SH-SY5Y (cell line): Measurements from ENCODE around the gene OVAAL.

ENCODE experiments used
- GATA2 ChIP-seq: IDR thresholded peaks from 2 replicates; pipeline ENCODE4 v1.6.1; 2011; ENCODE audit warnings: mild to moderate bottlenecking, low read depth, low read length
- GATA3 ChIP-seq: IDR thresholded peaks from 2 replicates; pipeline ENCODE4 v1.6.1; 2011; ENCODE audit warnings: low read depth, mild to moderate bottlenecking, low read length, moderate library complexity

- no peak for TF ChIP-seq GATA2
- TF ChIP-seq GATA3 = no peak
Measured at GRCh38 chr1:180615493-180616290, 56.9 kb downstream of the OVAAL start.
